K562 (cell line): ENCODE results near the gene IL21. TPM values are rescaled to one million over a fixed set of nuclear protein-coding genes. Genes with fewer than 3 reads are reported as not detected.

Experiments used
- BCL6 ChIP-seq: fragments of 250-450 bp; sonication (Bioruptor Pico); IDR thresholded peaks from 2 replicates; pipeline ENCODE4 v1.4.0; 2020
- HNRNPUL1 ChIP-seq: fragments of 200-400 bp; formaldehyde crosslinking; IDR thresholded peaks from 2 replicates; pipeline ENCODE4 v1.6.1; 2017; ENCODE audit warnings: low read length
- IRF2 ChIP-seq: sonication (generic); formaldehyde crosslinking; IDR thresholded peaks from 2 replicates; pipeline ENCODE4 v1.8.1; 2022; ENCODE audit warnings: mild to moderate bottlenecking, missing genetic modification reagents
- KAT7 ChIP-seq: sonication (generic); formaldehyde crosslinking; IDR thresholded peaks from 2 replicates; pipeline ENCODE4 v1.8.0; 2022; ENCODE audit warnings: missing genetic modification reagents, mild to moderate bottlenecking, borderline replicate concordance
- KDM4B ChIP-seq, 2 experiments: fragments of 450-650 bp in 1 of 2; sonication (generic) in 1 of 2; IDR thresholded peaks; 2 replicates each; pipeline ENCODE4 v1.6.1; 2016 to 2017; ENCODE audit warnings: borderline replicate concordance in 2 of 2, antibody characterized with exemption in 1 of 2, low read depth in 1 of 2, mild to moderate bottlenecking in 1 of 2
- MCM2 ChIP-seq: fragments of 450-650 bp; IDR thresholded peaks from 2 replicates; pipeline ENCODE4 v1.6.1; 2017; ENCODE audit warnings: low read depth, mild to moderate bottlenecking
- PHB2 ChIP-seq: fragments of 450-650 bp; IDR thresholded peaks from 2 replicates; pipeline ENCODE4 v1.6.1; 2017; ENCODE audit warnings: low read depth
- RBM22 ChIP-seq: fragments of 200-400 bp; formaldehyde crosslinking; IDR thresholded peaks from 2 replicates; pipeline ENCODE4 v1.6.1; 2018; ENCODE audit warnings: low read length, low read depth; ENCODE audit not compliant: poor library complexity, severe bottlenecking
- SAFB2 ChIP-seq: fragments of 200-400 bp; formaldehyde crosslinking; IDR thresholded peaks from 2 replicates; pipeline ENCODE4 v1.6.1; 2018; ENCODE audit warnings: borderline replicate concordance, low read length, low read depth, moderate library complexity; ENCODE audit not compliant: severe bottlenecking
- SETDB1 ChIP-seq: IDR thresholded peaks from one replicate; pipeline ENCODE4 v1.6.1; 2012; ENCODE audit warnings: low read length, control low read depth, inconsistent platforms
- SMARCA5 ChIP-seq: fragments of 450-650 bp; IDR thresholded peaks from 2 replicates; pipeline ENCODE4 v1.6.1; 2016
- TCF7 ChIP-seq: sonication (generic); IDR thresholded peaks from 2 replicates; pipeline ENCODE4 v1.6.1; 2016; ENCODE audit warnings: antibody characterized with exemption, borderline replicate concordance
- TRIM25 ChIP-seq: fragments of 450-650 bp; IDR thresholded peaks from 2 replicates; pipeline ENCODE4 v1.7.0; 2016; ENCODE audit warnings: borderline replicate concordance
- YY1 ChIP-seq, 3 experiments: IDR thresholded peaks; 2 replicates each; pipeline ENCODE4 v1.6.1; 2011; ENCODE audit warnings: low read length in 2 of 3, mild to moderate bottlenecking in 2 of 3, moderate library complexity in 2 of 3, borderline replicate concordance in 1 of 3, control low read depth in 1 of 3, low read depth in 1 of 3; ENCODE audit not compliant: insufficient read depth in 3 of 3, insufficient replicate concordance in 2 of 3, control insufficient read depth in 1 of 3, insufficient read length in 1 of 3; ENCODE audit errors: extremely low read depth in 1 of 3
- ZBTB11 ChIP-seq, 3 experiments: fragments of 200-800 bp in 1 of 3; fragments of 250-450 bp in 1 of 3; fragments of 450-650 bp in 1 of 3; sonication (Bioruptor Pico) in 1 of 3; sonication (Bioruptor generic) in 1 of 3; formaldehyde crosslinking in 1 of 3; IDR thresholded peaks; 2 replicates each; pipeline versions ENCODE4 v1.6.1 to v1.8.0; 2016 to 2022; ENCODE audit warnings: mild to moderate bottlenecking in 2 of 3, missing genetic modification characterization in 2 of 3, missing compliant biosample characterization in 1 of 3, moderate library complexity in 1 of 3
- ZBTB5 ChIP-seq: fragments of 450-650 bp; IDR thresholded peaks from 2 replicates; pipeline ENCODE4 v1.6.1; 2017; ENCODE audit warnings: antibody characterized with exemption
- polyA plus RNA-seq, 8 experiments: library from polyadenylated mRNA; depleted of rRNA in 4 of 8; stranded (reverse) in 5 of 8; unstranded in 3 of 8; fragments of >200 nt; fragmentation: Nextera tagmentation in 2 of 8; fragmentation: Illumina TruSeq in 1 of 8; extraction: Ambion mirVana in 2 of 8; extraction: Trizol in 1 of 8; gene quantifications; 2 replicates each; pipeline versions ENCODE4 v1.2.1 to v1.2.3, GENCODE V29; 2011 to 2014; ENCODE audit warnings: inconsistent platforms in 1 of 8, missing spikeins in 1 of 8
- total RNA-seq, 7 experiments: library from RNA; depleted of rRNA in 6 of 7; stranded (reverse); fragments of >200 nt in 6 of 7; fragmentation: Illumina TruSeq in 2 of 7; extraction: Trizol in 2 of 7; gene quantifications; 2 replicates each; pipeline versions ENCODE4 v1.2.1 to v1.2.3, GENCODE V29; 2011 to 2021; ENCODE audit warnings: low replicate concordance in 1 of 7
- TF ChIP-seq, protein P1 (sequence below): sonication (generic); formaldehyde crosslinking; IDR thresholded peaks from 2 replicates; pipeline ENCODE4 v1.8.1; 2023; ENCODE audit warnings: mild to moderate bottlenecking, missing genetic modification reagents

Gene IL21
- total and polyA plus RNA-seq, 9 of the 15 experiments (the other 6 are each of a cell fraction or from before 2014, with no cell fraction given), result not detected

GRCh38 chr4:122602277-122603142 lies 18.4 kb downstream of the IL21 start (continued):
- no peak for TF ChIP-seq ZBTB11 (CRISPR knock-in tag; IDR thresholded peaks at IDR 0.05)
- no peak for TF ChIP-seq SMARCA5
- TF ChIP-seq, protein P1, sequence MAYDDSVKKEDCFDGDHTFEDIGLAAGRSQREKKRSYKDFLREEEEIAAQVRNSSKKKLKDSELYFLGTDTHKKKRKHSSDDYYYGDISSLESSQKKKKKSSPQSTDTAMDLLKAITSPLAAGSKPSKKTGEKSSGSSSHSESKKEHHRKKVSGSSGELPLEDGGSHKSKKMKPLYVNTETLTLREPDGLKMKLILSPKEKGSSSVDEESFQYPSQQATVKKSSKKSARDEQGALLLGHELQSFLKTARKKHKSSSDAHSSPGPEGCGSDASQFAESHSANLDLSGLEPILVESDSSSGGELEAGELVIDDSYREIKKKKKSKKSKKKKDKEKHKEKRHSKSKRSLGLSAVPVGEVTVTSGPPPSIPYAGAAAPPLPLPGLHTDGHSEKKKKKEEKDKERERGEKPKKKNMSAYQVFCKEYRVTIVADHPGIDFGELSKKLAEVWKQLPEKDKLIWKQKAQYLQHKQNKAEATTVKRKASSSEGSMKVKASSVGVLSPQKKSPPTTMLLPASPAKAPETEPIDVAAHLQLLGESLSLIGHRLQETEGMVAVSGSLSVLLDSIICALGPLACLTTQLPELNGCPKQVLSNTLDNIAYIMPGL, result no peak
- no peak for TF ChIP-seq KAT7 (CRISPR knock-in tag)
- no peak for TF ChIP-seq SETDB1
- no peak for TF ChIP-seq BCL6
- TF ChIP-seq PHB2, result no peak
- TF ChIP-seq TRIM25, result no peak
- no peak for TF ChIP-seq IRF2 (CRISPR knock-in tag)
- TF ChIP-seq SAFB2, result no peak
- TF ChIP-seq MCM2, result no peak
- no peak for TF ChIP-seq TCF7
- no peak for TF ChIP-seq HNRNPUL1
- peak in 1 of 3 experiments; percentile 89 for TF ChIP-seq YY1 (IDR thresholded peaks at IDR 0.05; ENCODE audit: borderline replicate concordance in 1 of 3, control insufficient read depth in 1 of 3, extremely low read depth in 1 of 3, insufficient read depth in 3 of 3, insufficient read length in 1 of 3, insufficient replicate concordance in 2 of 3, low read depth in 1 of 3, low read length in 2 of 3)
- no peak for TF ChIP-seq ZBTB5
- no peak for TF ChIP-seq RBM22
- no peak for TF ChIP-seq KDM4B (IDR thresholded peaks at IDR 0.05; ENCODE audit: borderline replicate concordance in 2 of 2, low read depth in 1 of 2)
